GM23338 (cell line): Measurements from ENCODE around the gene L1CAM. TPM values are rescaled to one million over a fixed set of nuclear protein-coding genes. Genes with fewer than 3 reads are reported as not detected.
A peak's percentile ranks its signal among the peaks of the same experiment; 100 is the strongest.

Experiments used
- ATAC-seq: fragments of 200-7000 bp; cut with Tn5 transposase; 3 replicates; pipeline ENCODE4 v1.9.1; 2020
- DNase-seq: peaks from one replicate; pipeline ENCODE4 v3.0.0-alpha.2; 2015; ENCODE audit warnings: low spot score
- H2AFZ ChIP-seq: fragments of 200-600 bp; sonication (generic); 2 replicates; pipeline ENCODE4 v1.8.0; 2016; ENCODE audit warnings: antibody characterized with exemption, mild to moderate bottlenecking, moderate library complexity
- H3F3A ChIP-seq: fragments of 200-600 bp; sonication (generic); replicated peaks from 2 replicates; pipeline ENCODE4 v1.8.0; 2017; ENCODE audit warnings: antibody characterized with exemption, mixed run types, low read depth
- H3K27ac ChIP-seq: fragments of 200-600 bp; sonication (generic); 2 replicates; pipeline ENCODE4 v1.6.1; 2016; ENCODE audit warnings: low read depth
- H3K27me3 ChIP-seq: fragments of 200-600 bp; sonication (generic); 2 replicates; pipeline ENCODE4 v1.8.0; 2016; ENCODE audit warnings: mild to moderate bottlenecking, mixed run types, moderate library complexity; ENCODE audit not compliant: insufficient read depth
- H3K36me3 ChIP-seq: fragments of 200-600 bp; sonication (generic); 2 replicates; pipeline ENCODE4 v1.8.0; 2016; ENCODE audit warnings: mild to moderate bottlenecking; ENCODE audit not compliant: insufficient read depth
- H3K4me1 ChIP-seq: fragments of 200-600 bp; sonication (generic); 2 replicates; pipeline ENCODE4 v1.8.0; 2016; ENCODE audit warnings: mild to moderate bottlenecking, moderate library complexity; ENCODE audit not compliant: insufficient read depth
- H3K4me2 ChIP-seq: fragments of 200-600 bp; sonication (generic); 2 replicates; pipeline ENCODE4 v1.7.1; 2017; ENCODE audit warnings: mixed run types
- H3K4me3 ChIP-seq: fragments of 200-600 bp; sonication (generic); 2 replicates; pipeline ENCODE4 v1.6.1; 2016; ENCODE audit warnings: mixed run types
- H3K79me2 ChIP-seq: fragments of 200-600 bp; sonication (generic); replicated peaks from 2 replicates; pipeline ENCODE4 v1.8.0; 2017; ENCODE audit warnings: mild to moderate bottlenecking; ENCODE audit not compliant: insufficient read depth
- H3K9me2 ChIP-seq: fragments of 200-600 bp; sonication (generic); 2 replicates; pipeline ENCODE4 v1.8.0; 2017; ENCODE audit not compliant: insufficient read depth
- H4K20me1 ChIP-seq: fragments of 200-600 bp; sonication (generic); replicated peaks from 2 replicates; pipeline ENCODE4 v1.8.0; 2017; ENCODE audit warnings: mild to moderate bottlenecking; ENCODE audit not compliant: insufficient read depth
- H3K27ac Mint-ChIP-seq: 2 replicates; pipeline ENCODE4 v1.8.0; 2020; ENCODE audit warnings: inconsistent platforms, mild to moderate bottlenecking, moderate library complexity, mixed read lengths
- H3K27me3 Mint-ChIP-seq: 3 replicates; pipeline ENCODE4 v1.8.0; 2022; ENCODE audit warnings: low read depth, mild to moderate bottlenecking, moderate library complexity, mixed read lengths, inconsistent platforms; ENCODE audit not compliant: insufficient read depth, poor library complexity
- H3K36me3 Mint-ChIP-seq: 3 replicates; pipeline ENCODE4 v1.8.0; 2021; ENCODE audit warnings: low read depth, mild to moderate bottlenecking, inconsistent platforms, moderate library complexity, mixed read lengths
- H3K4me1 Mint-ChIP-seq: 3 replicates; pipeline ENCODE4 v1.8.0; 2020; ENCODE audit warnings: mild to moderate bottlenecking, inconsistent platforms, mixed read lengths
- H3K4me3 Mint-ChIP-seq: 3 replicates; pipeline ENCODE4 v1.8.0; 2021; ENCODE audit warnings: moderate library complexity, mild to moderate bottlenecking, inconsistent platforms, mixed read lengths
- H3K9me3 Mint-ChIP-seq: 3 replicates; pipeline ENCODE4 v1.8.0; 2020; ENCODE audit warnings: moderate library complexity, mild to moderate bottlenecking, inconsistent platforms, mixed read lengths
- CREB1 ChIP-seq: fragments of 250-450 bp; sonication (Bioruptor Pico); IDR thresholded peaks from 2 replicates; pipeline ENCODE4 v1.5.0; 2020; ENCODE audit warnings: low read depth, mild to moderate bottlenecking, moderate library complexity
- EZH2 ChIP-seq: fragments of 200-600 bp; sonication (generic); IDR thresholded peaks from one replicate; pipeline ENCODE4 v1.8.0; 2017; ENCODE audit warnings: antibody characterized with exemption, mild to moderate bottlenecking, low read depth; ENCODE audit not compliant: unreplicated experiment
- EZH2phosphoT487 ChIP-seq: fragments of 200-600 bp; sonication (generic); IDR thresholded peaks from one replicate; pipeline ENCODE4 v1.8.1; 2018; ENCODE audit warnings: antibody characterized with exemption; ENCODE audit not compliant: unreplicated experiment
- JUNB ChIP-seq: IDR thresholded peaks from one replicate; pipeline ENCODE4 v1.6.1; 2016; ENCODE audit warnings: antibody characterized with exemption; ENCODE audit not compliant: unreplicated experiment
- NANOG ChIP-seq: IDR thresholded peaks from 2 replicates; pipeline ENCODE4 v1.6.1; 2016; ENCODE audit warnings: antibody characterized with exemption, borderline replicate concordance
- POLR2AphosphoS5 ChIP-seq: IDR thresholded peaks from 2 replicates; pipeline ENCODE4 v1.6.1; 2016; ENCODE audit warnings: antibody characterized with exemption, low read depth
- STAT1 ChIP-seq: IDR thresholded peaks from one replicate; pipeline ENCODE4 v1.6.1; 2016; ENCODE audit warnings: antibody characterized with exemption; ENCODE audit not compliant: unreplicated experiment
- ZNF114 ChIP-seq: fragments of 250-450 bp; sonication (Bioruptor Pico); IDR thresholded peaks from 2 replicates; pipeline ENCODE4 v1.5.0; 2020; ENCODE audit warnings: mild to moderate bottlenecking, moderate library complexity
- ZNF331 ChIP-seq: fragments of 250-450 bp; sonication (Bioruptor Pico); IDR thresholded peaks from 2 replicates; pipeline ENCODE4 v1.5.0; 2020; ENCODE audit warnings: low read depth, mild to moderate bottlenecking, moderate library complexity
- polyA plus RNA-seq: library from polyadenylated mRNA; unstranded; fragments of >200 nt; fragmentation: Nextera tagmentation; extraction: Ambion mirVana; gene quantifications from 2 replicates; pipeline ENCODE4 v1.2.1, GENCODE V29; 2016
- total RNA-seq: library from RNA; depleted of rRNA; stranded (reverse); fragments of >200 nt; shearing (Covaris generic); gene quantifications from 2 replicates; pipeline ENCODE4 v1.2.3, GENCODE V29; 2014
- TF ChIP-seq, protein P1 (sequence below), 2 experiments: fragments of 200-600 bp in 1 of 2; sonication (generic) in 1 of 2; conservative IDR thresholded peaks; 2 replicates each; pipeline versions ENCODE4 v1.5.1 to v1.6.1; 2016 to 2017; ENCODE audit warnings: antibody characterized with exemption in 2 of 2, low read depth in 2 of 2, mild to moderate bottlenecking in 2 of 2, moderate library complexity in 1 of 2
- TF ChIP-seq, protein P2 (sequence below): IDR thresholded peaks from one replicate; pipeline ENCODE4 v1.6.1; 2018; ENCODE audit warnings: antibody characterized with exemption; ENCODE audit not compliant: unreplicated experiment
- TF ChIP-seq, protein P3 (sequence below): fragments of 250-450 bp; sonication (Bioruptor Pico); IDR thresholded peaks from 2 replicates; pipeline ENCODE4 v1.5.0; 2020; ENCODE audit warnings: mild to moderate bottlenecking, moderate library complexity
- TF ChIP-seq, protein P4 (sequence below): IDR thresholded peaks from 2 replicates; pipeline ENCODE4 v1.6.1; 2016; ENCODE audit warnings: antibody characterized with exemption

The L1CAM gene
- total and polyA plus RNA-seq, 2 experiments from 2014 or later = 7.4 to 29.2 TPM

DNA sequence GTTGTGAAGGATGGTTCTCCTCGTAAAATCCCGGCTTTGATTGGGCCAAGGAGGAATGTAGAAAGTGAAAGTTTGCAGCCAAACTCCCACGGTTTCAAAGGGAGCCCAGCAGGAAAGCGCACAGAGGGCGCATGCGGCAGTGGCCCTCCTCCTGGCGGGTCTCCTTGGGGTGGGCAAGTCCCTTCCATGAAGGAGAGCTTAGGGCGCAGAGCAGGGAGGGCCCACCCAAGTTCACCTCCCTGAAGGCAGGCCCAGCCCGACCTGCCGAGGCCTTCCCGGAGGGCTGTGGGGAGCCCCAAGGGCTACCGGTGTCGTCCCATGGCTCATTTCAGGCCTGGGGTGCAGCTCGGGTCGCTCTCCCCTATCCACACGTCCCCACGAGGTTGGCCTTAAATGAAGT, 57.7 kb downstream of the L1CAM start:
- H3K27me3 ChIP-seq = no peaks in the 10 kb centered on the region
- no peaks in the 10 kb centered on the region; the same call in 1 of the 2 replicates for H4K20me1 ChIP-seq
- DNase-seq (no peak), ATAC-seq (peak; percentile 3)
- peak overlapping the region; percentile 65 for H3K4me2 ChIP-seq
- no peak overlapping the region for H2AFZ ChIP-seq
- TF ChIP-seq STAT1 = no peak
- TF ChIP-seq JUNB = no peak
- TF ChIP-seq EZH2 = no peak
- TF ChIP-seq CREB1 (CRISPR knock-in tag) = no peak
- TF ChIP-seq ZNF114 (CRISPR knock-in tag) = no peak
- TF ChIP-seq NANOG = no peak
- no peak for TF ChIP-seq ZNF331 (CRISPR knock-in tag)
- TF ChIP-seq EZH2phosphoT487 = no peak
- TF ChIP-seq, protein P1, sequence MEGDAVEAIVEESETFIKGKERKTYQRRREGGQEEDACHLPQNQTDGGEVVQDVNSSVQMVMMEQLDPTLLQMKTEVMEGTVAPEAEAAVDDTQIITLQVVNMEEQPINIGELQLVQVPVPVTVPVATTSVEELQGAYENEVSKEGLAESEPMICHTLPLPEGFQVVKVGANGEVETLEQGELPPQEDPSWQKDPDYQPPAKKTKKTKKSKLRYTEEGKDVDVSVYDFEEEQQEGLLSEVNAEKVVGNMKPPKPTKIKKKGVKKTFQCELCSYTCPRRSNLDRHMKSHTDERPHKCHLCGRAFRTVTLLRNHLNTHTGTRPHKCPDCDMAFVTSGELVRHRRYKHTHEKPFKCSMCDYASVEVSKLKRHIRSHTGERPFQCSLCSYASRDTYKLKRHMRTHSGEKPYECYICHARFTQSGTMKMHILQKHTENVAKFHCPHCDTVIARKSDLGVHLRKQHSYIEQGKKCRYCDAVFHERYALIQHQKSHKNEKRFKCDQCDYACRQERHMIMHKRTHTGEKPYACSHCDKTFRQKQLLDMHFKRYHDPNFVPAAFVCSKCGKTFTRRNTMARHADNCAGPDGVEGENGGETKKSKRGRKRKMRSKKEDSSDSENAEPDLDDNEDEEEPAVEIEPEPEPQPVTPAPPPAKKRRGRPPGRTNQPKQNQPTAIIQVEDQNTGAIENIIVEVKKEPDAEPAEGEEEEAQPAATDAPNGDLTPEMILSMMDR (conservative IDR thresholded peaks at IDR 0.05; ENCODE audit: low read depth in 2 of 2) = no peak
- TF ChIP-seq, protein P2, sequence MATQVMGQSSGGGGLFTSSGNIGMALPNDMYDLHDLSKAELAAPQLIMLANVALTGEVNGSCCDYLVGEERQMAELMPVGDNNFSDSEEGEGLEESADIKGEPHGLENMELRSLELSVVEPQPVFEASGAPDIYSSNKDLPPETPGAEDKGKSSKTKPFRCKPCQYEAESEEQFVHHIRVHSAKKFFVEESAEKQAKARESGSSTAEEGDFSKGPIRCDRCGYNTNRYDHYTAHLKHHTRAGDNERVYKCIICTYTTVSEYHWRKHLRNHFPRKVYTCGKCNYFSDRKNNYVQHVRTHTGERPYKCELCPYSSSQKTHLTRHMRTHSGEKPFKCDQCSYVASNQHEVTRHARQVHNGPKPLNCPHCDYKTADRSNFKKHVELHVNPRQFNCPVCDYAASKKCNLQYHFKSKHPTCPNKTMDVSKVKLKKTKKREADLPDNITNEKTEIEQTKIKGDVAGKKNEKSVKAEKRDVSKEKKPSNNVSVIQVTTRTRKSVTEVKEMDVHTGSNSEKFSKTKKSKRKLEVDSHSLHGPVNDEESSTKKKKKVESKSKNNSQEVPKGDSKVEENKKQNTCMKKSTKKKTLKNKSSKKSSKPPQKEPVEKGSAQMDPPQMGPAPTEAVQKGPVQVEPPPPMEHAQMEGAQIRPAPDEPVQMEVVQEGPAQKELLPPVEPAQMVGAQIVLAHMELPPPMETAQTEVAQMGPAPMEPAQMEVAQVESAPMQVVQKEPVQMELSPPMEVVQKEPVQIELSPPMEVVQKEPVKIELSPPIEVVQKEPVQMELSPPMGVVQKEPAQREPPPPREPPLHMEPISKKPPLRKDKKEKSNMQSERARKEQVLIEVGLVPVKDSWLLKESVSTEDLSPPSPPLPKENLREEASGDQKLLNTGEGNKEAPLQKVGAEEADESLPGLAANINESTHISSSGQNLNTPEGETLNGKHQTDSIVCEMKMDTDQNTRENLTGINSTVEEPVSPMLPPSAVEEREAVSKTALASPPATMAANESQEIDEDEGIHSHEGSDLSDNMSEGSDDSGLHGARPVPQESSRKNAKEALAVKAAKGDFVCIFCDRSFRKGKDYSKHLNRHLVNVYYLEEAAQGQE = no peak
- TF ChIP-seq, protein P3, sequence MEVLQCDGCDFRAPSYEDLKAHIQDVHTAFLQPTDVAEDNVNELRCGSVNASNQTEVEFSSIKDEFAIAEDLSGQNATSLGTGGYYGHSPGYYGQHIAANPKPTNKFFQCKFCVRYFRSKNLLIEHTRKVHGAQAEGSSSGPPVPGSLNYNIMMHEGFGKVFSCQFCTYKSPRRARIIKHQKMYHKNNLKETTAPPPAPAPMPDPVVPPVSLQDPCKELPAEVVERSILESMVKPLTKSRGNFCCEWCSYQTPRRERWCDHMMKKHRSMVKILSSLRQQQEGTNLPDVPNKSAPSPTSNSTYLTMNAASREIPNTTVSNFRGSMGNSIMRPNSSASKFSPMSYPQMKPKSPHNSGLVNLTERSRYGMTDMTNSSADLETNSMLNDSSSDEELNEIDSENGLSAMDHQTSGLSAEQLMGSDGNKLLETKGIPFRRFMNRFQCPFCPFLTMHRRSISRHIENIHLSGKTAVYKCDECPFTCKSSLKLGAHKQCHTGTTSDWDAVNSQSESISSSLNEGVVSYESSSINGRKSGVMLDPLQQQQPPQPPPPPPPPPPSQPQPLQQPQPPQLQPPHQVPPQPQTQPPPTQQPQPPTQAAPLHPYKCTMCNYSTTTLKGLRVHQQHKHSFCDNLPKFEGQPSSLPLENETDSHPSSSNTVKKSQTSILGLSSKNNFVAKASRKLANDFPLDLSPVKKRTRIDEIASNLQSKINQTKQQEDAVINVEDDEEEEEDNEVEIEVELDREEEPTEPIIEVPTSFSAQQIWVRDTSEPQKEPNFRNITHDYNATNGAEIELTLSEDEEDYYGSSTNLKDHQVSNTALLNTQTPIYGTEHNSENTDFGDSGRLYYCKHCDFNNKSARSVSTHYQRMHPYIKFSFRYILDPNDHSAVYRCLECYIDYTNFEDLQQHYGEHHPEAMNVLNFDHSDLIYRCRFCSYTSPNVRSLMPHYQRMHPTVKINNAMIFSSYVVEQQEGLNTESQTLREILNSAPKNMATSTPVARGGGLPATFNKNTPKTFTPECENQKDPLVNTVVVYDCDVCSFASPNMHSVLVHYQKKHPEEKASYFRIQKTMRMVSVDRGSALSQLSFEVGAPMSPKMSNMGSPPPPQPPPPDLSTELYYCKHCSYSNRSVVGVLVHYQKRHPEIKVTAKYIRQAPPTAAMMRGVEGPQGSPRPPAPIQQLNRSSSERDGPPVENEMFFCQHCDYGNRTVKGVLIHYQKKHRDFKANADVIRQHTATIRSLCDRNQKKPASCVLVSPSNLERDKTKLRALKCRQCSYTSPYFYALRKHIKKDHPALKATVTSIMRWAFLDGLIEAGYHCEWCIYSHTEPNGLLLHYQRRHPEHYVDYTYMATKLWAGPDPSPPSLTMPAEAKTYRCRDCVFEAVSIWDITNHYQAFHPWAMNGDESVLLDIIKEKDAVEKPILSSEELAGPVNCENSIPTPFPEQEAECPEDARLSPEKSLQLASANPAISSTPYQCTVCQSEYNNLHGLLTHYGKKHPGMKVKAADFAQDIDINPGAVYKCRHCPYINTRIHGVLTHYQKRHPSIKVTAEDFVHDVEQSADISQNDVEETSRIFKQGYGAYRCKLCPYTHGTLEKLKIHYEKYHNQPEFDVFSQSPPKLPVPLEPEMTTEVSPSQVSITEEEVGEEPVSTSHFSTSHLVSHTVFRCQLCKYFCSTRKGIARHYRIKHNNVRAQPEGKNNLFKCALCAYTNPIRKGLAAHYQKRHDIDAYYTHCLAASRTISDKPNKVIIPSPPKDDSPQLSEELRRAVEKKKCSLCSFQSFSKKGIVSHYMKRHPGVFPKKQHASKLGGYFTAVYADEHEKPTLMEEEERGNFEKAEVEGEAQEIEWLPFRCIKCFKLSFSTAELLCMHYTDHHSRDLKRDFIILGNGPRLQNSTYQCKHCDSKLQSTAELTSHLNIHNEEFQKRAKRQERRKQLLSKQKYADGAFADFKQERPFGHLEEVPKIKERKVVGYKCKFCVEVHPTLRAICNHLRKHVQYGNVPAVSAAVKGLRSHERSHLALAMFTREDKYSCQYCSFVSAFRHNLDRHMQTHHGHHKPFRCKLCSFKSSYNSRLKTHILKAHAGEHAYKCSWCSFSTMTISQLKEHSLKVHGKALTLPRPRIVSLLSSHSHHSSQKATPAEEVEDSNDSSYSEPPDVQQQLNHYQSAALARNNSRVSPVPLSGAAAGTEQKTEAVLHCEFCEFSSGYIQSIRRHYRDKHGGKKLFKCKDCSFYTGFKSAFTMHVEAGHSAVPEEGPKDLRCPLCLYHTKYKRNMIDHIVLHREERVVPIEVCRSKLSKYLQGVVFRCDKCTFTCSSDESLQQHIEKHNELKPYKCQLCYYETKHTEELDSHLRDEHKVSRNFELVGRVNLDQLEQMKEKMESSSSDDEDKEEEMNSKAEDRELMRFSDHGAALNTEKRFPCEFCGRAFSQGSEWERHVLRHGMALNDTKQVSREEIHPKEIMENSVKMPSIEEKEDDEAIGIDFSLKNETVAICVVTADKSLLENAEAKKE (CRISPR knock-in tag) = no peak
- no peak; the same call in 1 of the 2 replicates for TF ChIP-seq POLR2AphosphoS5
- TF ChIP-seq, protein P4, sequence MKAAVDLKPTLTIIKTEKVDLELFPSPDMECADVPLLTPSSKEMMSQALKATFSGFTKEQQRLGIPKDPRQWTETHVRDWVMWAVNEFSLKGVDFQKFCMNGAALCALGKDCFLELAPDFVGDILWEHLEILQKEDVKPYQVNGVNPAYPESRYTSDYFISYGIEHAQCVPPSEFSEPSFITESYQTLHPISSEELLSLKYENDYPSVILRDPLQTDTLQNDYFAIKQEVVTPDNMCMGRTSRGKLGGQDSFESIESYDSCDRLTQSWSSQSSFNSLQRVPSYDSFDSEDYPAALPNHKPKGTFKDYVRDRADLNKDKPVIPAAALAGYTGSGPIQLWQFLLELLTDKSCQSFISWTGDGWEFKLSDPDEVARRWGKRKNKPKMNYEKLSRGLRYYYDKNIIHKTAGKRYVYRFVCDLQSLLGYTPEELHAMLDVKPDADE = no peak
- H3K4me1 Mint-ChIP-seq = peaks cover 46% of the 10 kb centered on the region
- peaks cover 74% of the 10 kb centered on the region for H3K79me2 ChIP-seq
- H3F3A ChIP-seq = no peaks in the 10 kb centered on the region
- H3K36me3 Mint-ChIP-seq = peaks cover 24% of the 10 kb centered on the region
- H3K36me3 ChIP-seq = no peaks in the 10 kb centered on the region
- H3K4me3 ChIP-seq = peak overlapping the region; percentile 75
- no peaks in the 10 kb centered on the region for H3K9me2 ChIP-seq
- peaks cover 28% of the 10 kb centered on the region for H3K4me1 ChIP-seq
- H3K4me3 Mint-ChIP-seq = peak overlapping the region; percentile 83
- H3K9me3 Mint-ChIP-seq = no peaks in the 10 kb centered on the region
- H3K27me3 Mint-ChIP-seq = peaks cover 14% of the 10 kb centered on the region
- H3K27ac ChIP-seq = peak overlapping the region; percentile 95
- H3K27ac Mint-ChIP-seq = 0 out of 2 replicates have a peak overlapping the region, but pooled peaks have one; percentile 80
